Fibroblast of lung (primary cell): ENCODE results near the gene ASAP2. TPM values are rescaled to one million over a fixed set of nuclear protein-coding genes. Genes with fewer than 3 reads are reported as not detected.

Source experiments
- DNase-seq, 2 donors: peaks; one replicate each; pipeline versions ENCODE4 v3.0.0 to v3.0.0-alpha.2; 2010; ENCODE audit warnings: low read depth in 2 of 2
- H2AFZ ChIP-seq: 2 replicates; pipeline ENCODE4 v1.5.1; 2012; ENCODE audit warnings: low read length, control low read depth, inconsistent platforms
- H3K27ac ChIP-seq: 2 replicates; pipeline ENCODE4 v1.5.1; 2011; ENCODE audit warnings: low read length, control low read depth; ENCODE audit not compliant: insufficient read depth
- H3K27me3 ChIP-seq: 2 replicates; pipeline ENCODE4 v1.5.1; 2011; ENCODE audit warnings: mild to moderate bottlenecking, low read length; ENCODE audit not compliant: control insufficient read depth, insufficient read depth
- H3K36me3 ChIP-seq: 2 replicates; pipeline ENCODE4 v1.5.1; 2011; ENCODE audit warnings: low read length; ENCODE audit not compliant: control insufficient read depth, insufficient read depth
- H3K4me1 ChIP-seq: 2 replicates; pipeline ENCODE4 v1.5.1; 2011; ENCODE audit warnings: low read length; ENCODE audit not compliant: control insufficient read depth, insufficient read depth; ENCODE audit errors: extremely low read depth
- H3K4me2 ChIP-seq: 2 replicates; pipeline ENCODE4 v1.5.1; 2011; ENCODE audit warnings: low read length, control low read depth; ENCODE audit not compliant: insufficient read depth; ENCODE audit errors: extremely low read depth
- H3K4me3 ChIP-seq, 4 experiments: fragments of 200-600 bp in 1 of 4; sonication (generic) in 1 of 4; replicated peaks in 1 of 4; 2 replicates each; pipeline ENCODE4 v1.5.1; 2011 to 2016; ENCODE audit warnings: low read length in 4 of 4, low read depth in 3 of 4, mild to moderate bottlenecking in 3 of 4, control low read depth in 2 of 4, inconsistent platforms in 1 of 4, mixed read lengths in 1 of 4; ENCODE audit not compliant: insufficient read depth in 1 of 4; ENCODE audit errors: control extremely low read depth in 1 of 4
- H3K79me2 ChIP-seq: 2 replicates; pipeline ENCODE4 v1.5.1; 2012; ENCODE audit warnings: mild to moderate bottlenecking, low read length, inconsistent platforms; ENCODE audit not compliant: control insufficient read depth, insufficient read depth
- H3K9ac ChIP-seq: 2 replicates; pipeline ENCODE4 v1.5.1; 2011; ENCODE audit warnings: mild to moderate bottlenecking, low read length, control low read depth; ENCODE audit not compliant: insufficient read depth
- H3K9me3 ChIP-seq: 2 replicates; pipeline ENCODE4 v1.5.1; 2012; ENCODE audit warnings: low read depth, low read length; ENCODE audit not compliant: control insufficient read depth, insufficient read depth
- H4K20me1 ChIP-seq: 2 replicates; pipeline ENCODE4 v1.5.1; 2011; ENCODE audit warnings: low read length; ENCODE audit not compliant: control insufficient read depth, insufficient read depth; ENCODE audit errors: extremely low read depth
- EZH2 ChIP-seq: IDR thresholded peaks from 2 replicates; pipeline ENCODE4 v1.5.1; 2012; ENCODE audit warnings: low read length, control low read depth, mild to moderate bottlenecking; ENCODE audit errors: missing control alignments
- polyA plus RNA-seq, 2 donors: library from polyadenylated mRNA; depleted of rRNA in 1 of 2; stranded (reverse) in 1 of 2; unstranded in 1 of 2; fragments of >200 nt; gene quantifications; 2 replicates each; pipeline ENCODE4 v1.2.1, GENCODE V29; 2011 to 2012; ENCODE audit warnings: missing spikeins in 1 of 2
- total RNA-seq: library from RNA; depleted of rRNA; stranded (reverse); fragments of >200 nt; gene quantifications from 2 replicates; pipeline ENCODE4 v1.2.1, GENCODE V29; 2014
- TF ChIP-seq, protein P1 (sequence below), 2 donors: IDR thresholded peaks in 1 of 2; conservative IDR thresholded peaks in 1 of 2; 1 replicate in 1 of 2; 2 replicates in 1 of 2; pipeline ENCODE4 v1.5.1; 2011 to 2012; ENCODE audit warnings: low read length in 2 of 2, control low read depth in 1 of 2, inconsistent platforms in 1 of 2, low read depth in 1 of 2, mild to moderate bottlenecking in 1 of 2

ASAP2 gene
- total and polyA plus RNA-seq, 2 donors (not counting 1 experiment from before 2014, with no cell fraction given): 19.2 to 19.9 TPM

DNA sequence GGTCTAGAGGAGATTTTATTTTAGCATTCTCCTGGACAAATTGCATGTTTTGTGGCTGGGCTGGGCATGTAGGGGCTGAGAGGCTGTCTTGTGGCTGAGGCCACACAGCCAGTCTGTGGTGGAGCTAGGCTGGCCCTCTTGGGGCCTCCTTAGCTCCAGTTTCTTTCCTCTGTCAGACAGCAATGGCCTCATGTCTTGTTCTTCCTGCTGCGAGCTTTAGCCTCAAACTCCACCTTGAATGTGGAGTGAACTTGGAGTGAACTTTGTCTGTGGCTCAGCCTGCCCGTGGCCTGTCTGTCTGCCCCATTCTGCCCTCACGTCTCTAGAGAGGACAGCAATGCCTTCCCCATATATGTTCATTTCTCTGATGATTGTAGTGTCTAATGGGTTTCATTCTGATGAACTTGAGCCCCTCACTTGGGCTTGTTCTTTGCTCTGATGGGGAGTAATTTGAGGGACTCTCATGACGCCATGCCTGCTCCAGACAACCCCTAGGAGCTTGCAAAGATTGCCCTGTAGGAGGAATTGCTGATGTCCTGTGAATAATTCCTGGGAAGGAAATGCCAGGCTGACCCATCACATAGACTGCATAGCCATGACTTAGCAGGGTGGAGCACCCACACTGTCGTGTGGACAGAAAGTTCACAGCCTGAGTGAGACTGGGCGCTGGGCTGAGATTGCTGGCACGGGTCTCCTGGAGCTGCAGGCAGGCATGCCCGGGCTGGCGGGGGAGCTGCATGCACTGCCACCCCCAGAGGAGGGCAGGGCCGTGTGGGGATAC, 42.6 kb downstream of the ASAP2 start:
- peak; percentile 48 to 70 for DNase-seq
- Histone ChIP-seq H3K27me3 (no peaks in the 10 kb centered on the region), H3K4me1 (peaks cover 16% of the 10 kb centered on the region), H3K36me3 (no peaks in the 10 kb centered on the region), H3K79me2 (peaks cover 64% of the 10 kb centered on the region), H3K9ac (no peak overlapping the region), H2AFZ (no peak overlapping the region), H3K4me3 (no peak overlapping the region), H4K20me1 (no peaks in the 10 kb centered on the region), H3K4me2 (no peak overlapping the region), H3K27ac (peak overlapping the region; percentile 52), H3K9me3 (no peaks in the 10 kb centered on the region)
- TF ChIP-seq, protein P1, sequence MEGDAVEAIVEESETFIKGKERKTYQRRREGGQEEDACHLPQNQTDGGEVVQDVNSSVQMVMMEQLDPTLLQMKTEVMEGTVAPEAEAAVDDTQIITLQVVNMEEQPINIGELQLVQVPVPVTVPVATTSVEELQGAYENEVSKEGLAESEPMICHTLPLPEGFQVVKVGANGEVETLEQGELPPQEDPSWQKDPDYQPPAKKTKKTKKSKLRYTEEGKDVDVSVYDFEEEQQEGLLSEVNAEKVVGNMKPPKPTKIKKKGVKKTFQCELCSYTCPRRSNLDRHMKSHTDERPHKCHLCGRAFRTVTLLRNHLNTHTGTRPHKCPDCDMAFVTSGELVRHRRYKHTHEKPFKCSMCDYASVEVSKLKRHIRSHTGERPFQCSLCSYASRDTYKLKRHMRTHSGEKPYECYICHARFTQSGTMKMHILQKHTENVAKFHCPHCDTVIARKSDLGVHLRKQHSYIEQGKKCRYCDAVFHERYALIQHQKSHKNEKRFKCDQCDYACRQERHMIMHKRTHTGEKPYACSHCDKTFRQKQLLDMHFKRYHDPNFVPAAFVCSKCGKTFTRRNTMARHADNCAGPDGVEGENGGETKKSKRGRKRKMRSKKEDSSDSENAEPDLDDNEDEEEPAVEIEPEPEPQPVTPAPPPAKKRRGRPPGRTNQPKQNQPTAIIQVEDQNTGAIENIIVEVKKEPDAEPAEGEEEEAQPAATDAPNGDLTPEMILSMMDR (conservative IDR thresholded peaks at IDR 0.05 in 1 of 2, IDR thresholded peaks at IDR 0.05 in 1 of 2; ENCODE audit: low read depth in 1 of 2, low read length in 2 of 2): no peak
- no peak for TF ChIP-seq EZH2

DNA sequence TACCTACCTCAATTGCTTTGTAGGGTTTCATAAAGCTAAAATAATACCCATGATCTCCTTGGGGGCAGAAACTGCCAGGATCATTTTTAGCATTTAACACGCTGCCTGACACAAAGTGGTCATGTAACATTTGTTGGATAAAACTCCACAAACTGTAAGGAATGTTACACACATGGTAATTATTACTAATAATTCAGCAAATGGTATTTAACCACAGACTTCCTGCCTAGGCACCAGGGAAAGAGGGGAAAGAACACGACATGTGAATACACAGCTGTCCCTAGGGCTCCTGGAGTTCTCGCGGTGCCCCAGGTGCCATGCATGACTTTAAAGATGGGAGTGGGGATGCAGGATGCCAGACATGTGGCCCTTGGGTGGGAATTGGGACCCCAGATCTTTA, 43.5 kb downstream of the ASAP2 start:
- no peak for DNase-seq
- TF ChIP-seq, protein P1 (conservative IDR thresholded peaks at IDR 0.05 in 1 of 2, IDR thresholded peaks at IDR 0.05 in 1 of 2; ENCODE audit: low read depth in 1 of 2, low read length in 2 of 2): no peak
- no peak for TF ChIP-seq EZH2
- H3K9me3 ChIP-seq: no peaks in the 10 kb centered on the region
- H3K79me2 ChIP-seq: peaks cover 61% of the 10 kb centered on the region
- no peaks in the 10 kb centered on the region for H3K36me3 ChIP-seq
- no peaks in the 10 kb centered on the region for H3K27me3 ChIP-seq
- no peak overlapping the region for H3K4me3 ChIP-seq
- H2AFZ ChIP-seq: no peak overlapping the region
- no peaks in the 10 kb centered on the region for H4K20me1 ChIP-seq
- peaks cover 16% of the 10 kb centered on the region for H3K4me1 ChIP-seq
- no peak overlapping the region for H3K9ac ChIP-seq
- H3K27ac ChIP-seq: peak overlapping the region; percentile 52
- H3K4me2 ChIP-seq: peak overlapping the region; percentile 32

DNA sequence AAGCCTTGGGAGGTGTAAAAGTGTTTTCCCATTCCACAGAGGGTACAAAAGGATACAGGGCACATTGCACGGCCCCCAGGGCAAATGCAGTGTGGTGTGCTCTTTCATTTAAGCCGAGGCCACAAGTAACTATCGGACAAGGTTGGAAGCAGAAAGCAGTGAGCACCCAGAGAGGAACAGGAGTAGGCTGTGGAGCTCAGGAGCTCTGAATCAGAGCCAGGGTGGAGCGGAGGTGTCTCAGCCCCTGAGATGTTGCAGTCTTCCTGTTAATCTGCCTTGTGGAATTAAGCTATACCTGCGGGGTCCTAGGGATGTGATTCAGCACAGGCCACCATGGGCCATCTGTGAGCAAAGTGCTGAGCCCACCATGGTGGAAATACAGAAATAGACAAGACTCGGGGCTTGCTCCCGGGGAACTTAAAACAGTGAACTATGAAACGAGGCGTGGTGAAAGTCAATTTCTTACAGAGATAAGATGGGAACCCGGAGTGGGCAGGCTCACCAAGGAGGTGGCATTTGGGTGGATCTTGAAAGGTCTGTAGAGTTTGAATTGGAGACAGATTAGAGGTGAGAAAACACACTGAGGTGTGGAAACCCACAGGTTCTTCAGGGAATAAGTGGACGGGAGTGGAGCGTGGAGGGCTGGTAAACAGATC, 44.0 kb downstream of the ASAP2 start:
- peaks cover 16% of the 10 kb centered on the region for H3K4me1 ChIP-seq
- no peak overlapping the region for H3K4me2 ChIP-seq

More for the DNA sequence above, 44.0 kb downstream of the ASAP2 start:
- peaks cover 60% of the 10 kb centered on the region for H3K79me2 ChIP-seq
- TF ChIP-seq EZH2: no peak
- TF ChIP-seq, protein P1 (conservative IDR thresholded peaks at IDR 0.05 in 1 of 2, IDR thresholded peaks at IDR 0.05 in 1 of 2; ENCODE audit: low read depth in 1 of 2, low read length in 2 of 2): no peak
- H3K27ac ChIP-seq: peak overlapping the region; percentile 34
- no peak overlapping the region for H3K4me3 ChIP-seq
- no peaks in the 10 kb centered on the region for H4K20me1 ChIP-seq
- H3K27me3 ChIP-seq: no peaks in the 10 kb centered on the region
- DNase-seq: no peak
- no peaks in the 10 kb centered on the region for H3K36me3 ChIP-seq
- H2AFZ ChIP-seq: no peak overlapping the region
- no peaks in the 10 kb centered on the region for H3K9me3 ChIP-seq
- H3K9ac ChIP-seq: no peak overlapping the region
